ENCODE results near the gene NAB2. TPM values are rescaled to one million over a fixed set of nuclear protein-coding genes. Genes with fewer than 3 reads are reported as not detected.
A peak's percentile ranks its signal among the peaks of the same experiment; 100 is the strongest.

NAB2 gene
- total RNA-seq, 1 donor from 2014 or later: 58.0 TPM

GRCh38 chr12:57085999-57086492, 2.9 kb upstream of the NAB2 start:
- Mint-ChIP-seq H3K27ac (ENCODE audit: unreplicated experiment) (peak overlapping the region; percentile 92), H3K4me1 (peaks cover 49% of the 10 kb centered on the region), H3K36me3 (ENCODE audit: low read depth) (peaks cover 2% of the 10 kb centered on the region), H3K9me3 (no peaks in the 10 kb centered on the region), H3K27me3 (ENCODE audit: low read depth) (no peaks in the 10 kb centered on the region), H3K4me3 (peak overlapping the region; percentile 90)
- DNase-seq (ENCODE audit: low read depth, low spot score): no peak
- TF ChIP-seq, protein P1, sequence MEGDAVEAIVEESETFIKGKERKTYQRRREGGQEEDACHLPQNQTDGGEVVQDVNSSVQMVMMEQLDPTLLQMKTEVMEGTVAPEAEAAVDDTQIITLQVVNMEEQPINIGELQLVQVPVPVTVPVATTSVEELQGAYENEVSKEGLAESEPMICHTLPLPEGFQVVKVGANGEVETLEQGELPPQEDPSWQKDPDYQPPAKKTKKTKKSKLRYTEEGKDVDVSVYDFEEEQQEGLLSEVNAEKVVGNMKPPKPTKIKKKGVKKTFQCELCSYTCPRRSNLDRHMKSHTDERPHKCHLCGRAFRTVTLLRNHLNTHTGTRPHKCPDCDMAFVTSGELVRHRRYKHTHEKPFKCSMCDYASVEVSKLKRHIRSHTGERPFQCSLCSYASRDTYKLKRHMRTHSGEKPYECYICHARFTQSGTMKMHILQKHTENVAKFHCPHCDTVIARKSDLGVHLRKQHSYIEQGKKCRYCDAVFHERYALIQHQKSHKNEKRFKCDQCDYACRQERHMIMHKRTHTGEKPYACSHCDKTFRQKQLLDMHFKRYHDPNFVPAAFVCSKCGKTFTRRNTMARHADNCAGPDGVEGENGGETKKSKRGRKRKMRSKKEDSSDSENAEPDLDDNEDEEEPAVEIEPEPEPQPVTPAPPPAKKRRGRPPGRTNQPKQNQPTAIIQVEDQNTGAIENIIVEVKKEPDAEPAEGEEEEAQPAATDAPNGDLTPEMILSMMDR (conservative IDR thresholded peaks at IDR 0.05): no peak

GRCh38 chr12:57086493-57087009, 2.4 kb upstream of the NAB2 start:
- no peaks in the 10 kb centered on the region for H3K9me3 Mint-ChIP-seq
- no peaks in the 10 kb centered on the region for H3K27me3 Mint-ChIP-seq (ENCODE audit: low read depth)
- H3K4me3 Mint-ChIP-seq: peak overlapping the region; percentile 90
- H3K4me1 Mint-ChIP-seq: peaks cover 52% of the 10 kb centered on the region
- H3K36me3 Mint-ChIP-seq (ENCODE audit: low read depth): peaks cover 2% of the 10 kb centered on the region
- no peak for DNase-seq (ENCODE audit: low read depth, low spot score)
- TF ChIP-seq, protein P1 (conservative IDR thresholded peaks at IDR 0.05): peak; percentile 45
- H3K27ac Mint-ChIP-seq (ENCODE audit: unreplicated experiment): peak overlapping the region; percentile 74

- Mint-ChIP-seq H3K9me3 (no peaks in the 10 kb centered on the region), H3K36me3 (ENCODE audit: low read depth) (peaks cover 5% of the 10 kb centered on the region), H3K27me3 (ENCODE audit: low read depth) (no peaks in the 10 kb centered on the region), H3K4me3 (peak overlapping the region; percentile 95), H3K4me1 (peaks cover 58% of the 10 kb centered on the region), H3K27ac (ENCODE audit: unreplicated experiment) (peak overlapping the region; percentile 97)
- TF ChIP-seq, protein P1 (conservative IDR thresholded peaks at IDR 0.05): no peak
- DNase-seq (ENCODE audit: low read depth, low spot score): no peak
Observed at GRCh38 chr12:57087010-57087690, 1.8 kb upstream of the NAB2 start.

DNA sequence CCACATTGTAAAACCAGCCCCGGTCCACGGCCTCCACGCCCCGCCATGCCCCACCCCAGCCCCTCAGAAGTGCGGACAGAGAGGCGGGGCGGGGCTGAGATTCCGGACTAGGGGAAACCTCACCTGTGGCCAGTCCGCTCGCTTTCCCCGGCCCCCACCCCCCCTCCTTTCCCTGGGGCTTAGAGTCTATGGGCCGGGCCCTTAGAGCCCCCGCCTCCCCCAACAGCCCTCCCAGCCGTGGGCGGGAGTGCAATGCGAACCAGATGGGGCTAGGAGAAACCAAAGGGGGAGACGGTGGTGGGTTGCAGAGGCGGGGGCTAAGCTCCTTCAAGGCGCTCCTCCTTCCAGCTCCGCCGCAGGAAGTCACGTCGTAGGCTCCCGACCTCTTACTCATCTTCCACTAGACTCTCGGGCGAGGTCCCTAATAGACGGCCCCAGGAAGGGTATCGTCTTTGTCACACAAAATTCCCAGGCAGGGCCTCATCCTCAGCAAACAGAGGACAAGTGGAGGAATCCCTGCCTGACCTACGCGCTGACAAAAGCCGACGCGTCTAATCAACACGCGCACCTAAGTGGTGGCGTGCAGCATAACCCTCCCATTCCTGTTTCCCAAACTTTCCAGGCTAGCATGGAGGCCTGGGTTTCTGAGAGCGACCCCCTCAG, 1.1 kb upstream of the NAB2 start:
- Mint-ChIP-seq H3K4me1 (peaks cover 65% of the 10 kb centered on the region), H3K27ac (ENCODE audit: unreplicated experiment) (peak overlapping the region; percentile 97), H3K4me3 (peak overlapping the region; percentile 95), H3K36me3 (ENCODE audit: low read depth) (peaks cover 5% of the 10 kb centered on the region), H3K9me3 (no peaks in the 10 kb centered on the region), H3K27me3 (ENCODE audit: low read depth) (no peaks in the 10 kb centered on the region)
- TF ChIP-seq, protein P1 (conservative IDR thresholded peaks at IDR 0.05): no peak
- DNase-seq (ENCODE audit: low read depth, low spot score): peak; percentile 55

- TF ChIP-seq, protein P1 (conservative IDR thresholded peaks at IDR 0.05): no peak
- peak; percentile 67 for DNase-seq (ENCODE audit: low read depth, low spot score)
- H3K4me1 Mint-ChIP-seq: peaks cover 77% of the 10 kb centered on the region
- H3K27me3 Mint-ChIP-seq (ENCODE audit: low read depth): peaks cover 3% of the 10 kb centered on the region
- peak overlapping the region; percentile 98 for H3K27ac Mint-ChIP-seq (ENCODE audit: unreplicated experiment)
- peaks cover 8% of the 10 kb centered on the region for H3K36me3 Mint-ChIP-seq (ENCODE audit: low read depth)
- peak overlapping the region; percentile 98 for H3K4me3 Mint-ChIP-seq
- H3K9me3 Mint-ChIP-seq: no peaks in the 10 kb centered on the region
Observed at GRCh38 chr12:57089271-57090245, 644 bp downstream of the NAB2 start.

All from neural crest cell (in vitro differentiated cells).